Keratinocyte (primary cell): ENCODE data around the gene INSYN2A.

Source experiments
- EZH2 ChIP-seq: IDR thresholded peaks from one replicate; pipeline ENCODE4 v1.6.1; 2012; ENCODE audit warnings: inconsistent platforms, mild to moderate bottlenecking, low read length, moderate library complexity
- TF ChIP-seq, protein P1 (sequence below), 3 experiments: IDR thresholded peaks in 1 of 3; conservative IDR thresholded peaks in 1 of 3; optimal IDR thresholded peaks in 1 of 3; 2 replicates in 2 of 3; 3 replicates in 1 of 3; pipeline versions ENCODE3 to v1.5.1; 2011; ENCODE audit warnings: low read length in 3 of 3, mild to moderate bottlenecking in 3 of 3, moderate library complexity in 2 of 3, control low read depth in 1 of 3, inconsistent platforms in 1 of 3; ENCODE audit not compliant: insufficient read depth in 2 of 3; ENCODE audit errors: extremely low read depth in 1 of 3

DNA sequence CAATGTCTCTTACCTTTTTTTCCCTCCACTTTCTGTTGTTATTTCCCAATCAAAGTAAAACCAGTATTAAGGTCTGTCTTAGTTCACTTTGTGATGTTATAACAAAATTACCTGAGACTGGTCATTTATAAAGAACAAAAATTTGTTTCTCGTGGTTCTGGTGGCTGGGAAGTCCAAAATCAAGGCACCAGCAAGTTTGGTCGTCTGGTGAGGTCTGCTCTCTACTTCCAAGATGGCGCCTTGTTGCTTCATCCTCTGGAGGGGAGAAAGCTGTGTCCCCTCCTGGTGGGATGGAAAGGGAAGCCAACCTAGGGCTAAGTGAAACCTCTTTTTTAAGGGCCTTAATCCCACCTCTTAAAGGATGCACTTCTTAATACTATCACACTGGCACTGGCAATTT lies 22.3 kb upstream of the INSYN2A start:
- TF ChIP-seq, protein P1, sequence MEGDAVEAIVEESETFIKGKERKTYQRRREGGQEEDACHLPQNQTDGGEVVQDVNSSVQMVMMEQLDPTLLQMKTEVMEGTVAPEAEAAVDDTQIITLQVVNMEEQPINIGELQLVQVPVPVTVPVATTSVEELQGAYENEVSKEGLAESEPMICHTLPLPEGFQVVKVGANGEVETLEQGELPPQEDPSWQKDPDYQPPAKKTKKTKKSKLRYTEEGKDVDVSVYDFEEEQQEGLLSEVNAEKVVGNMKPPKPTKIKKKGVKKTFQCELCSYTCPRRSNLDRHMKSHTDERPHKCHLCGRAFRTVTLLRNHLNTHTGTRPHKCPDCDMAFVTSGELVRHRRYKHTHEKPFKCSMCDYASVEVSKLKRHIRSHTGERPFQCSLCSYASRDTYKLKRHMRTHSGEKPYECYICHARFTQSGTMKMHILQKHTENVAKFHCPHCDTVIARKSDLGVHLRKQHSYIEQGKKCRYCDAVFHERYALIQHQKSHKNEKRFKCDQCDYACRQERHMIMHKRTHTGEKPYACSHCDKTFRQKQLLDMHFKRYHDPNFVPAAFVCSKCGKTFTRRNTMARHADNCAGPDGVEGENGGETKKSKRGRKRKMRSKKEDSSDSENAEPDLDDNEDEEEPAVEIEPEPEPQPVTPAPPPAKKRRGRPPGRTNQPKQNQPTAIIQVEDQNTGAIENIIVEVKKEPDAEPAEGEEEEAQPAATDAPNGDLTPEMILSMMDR (optimal IDR thresholded peaks at IDR 0.05 in 1 of 3, IDR thresholded peaks at IDR 0.05 in 1 of 3, conservative IDR thresholded peaks at IDR 0.05 in 1 of 3; ENCODE audit: extremely low read depth in 1 of 3, insufficient read depth in 2 of 3, low read length in 3 of 3), result no peak
- TF ChIP-seq EZH2, result no peak
